ENCODE results near the gene SMKR1.
"Not testable (repeated sequence)": the region's sequence is repeated elsewhere in the genome, so short reads cannot be mapped to it uniquely, and the experiment has no call there.

Gene SMKR1

GRCh38 chr7:129512192-129512591 is 9.9 kb downstream of the SMKR1 start:
- Histone ChIP-seq H3K27ac (ENCODE audit: low read length) (no peak overlapping the region), H3K4me3 (ENCODE audit: low read depth in 1 of 2, low read length in 2 of 2) (no peak overlapping the region), H3K4me1 (ENCODE audit: control insufficient read depth in 1 of 2, insufficient read depth in 2 of 2, low read length in 2 of 2) (no peaks in the 10 kb centered on the region), H3K27me3 (ENCODE audit: low read depth, low read length) (no peaks in the 10 kb centered on the region), H3K9me3 (ENCODE audit: control insufficient read depth in 1 of 2, low read length in 2 of 2) (no peaks in the 10 kb centered on the region), H3K36me3 (ENCODE audit: control insufficient read depth in 1 of 2, insufficient read depth in 2 of 2, low read length in 2 of 2) (no peaks in the 10 kb centered on the region)

DNA sequence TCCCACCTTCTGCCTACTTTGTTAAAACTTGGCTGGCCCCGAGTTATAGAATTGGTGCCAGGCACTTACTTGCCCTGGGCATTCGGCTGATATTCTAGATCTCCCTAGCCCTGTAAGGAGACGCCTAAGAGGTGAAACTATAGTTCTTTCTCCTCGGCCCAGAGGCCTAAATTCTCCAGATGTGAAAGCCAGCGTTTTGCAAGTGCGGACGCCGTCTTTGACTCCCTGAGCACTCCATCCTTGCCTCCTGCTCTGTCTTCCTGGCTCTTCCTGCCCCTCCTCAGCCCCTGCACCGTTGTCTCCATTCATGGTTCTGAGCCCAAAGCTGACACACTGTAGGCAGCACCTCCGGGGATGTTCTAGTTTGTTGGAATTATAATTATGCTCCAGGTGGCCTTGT is 11.2 kb downstream of the SMKR1 start:
- H3K4me1 ChIP-seq (ENCODE audit: control insufficient read depth in 1 of 2, insufficient read depth in 2 of 2, low read length in 2 of 2), result no peaks in the 10 kb centered on the region
- H3K36me3 ChIP-seq (ENCODE audit: control insufficient read depth in 1 of 2, insufficient read depth in 2 of 2, low read length in 2 of 2), result no peaks in the 10 kb centered on the region
- H3K4me3 ChIP-seq (ENCODE audit: low read depth in 1 of 2, low read length in 2 of 2), result no peak overlapping the region
- H3K27ac ChIP-seq (ENCODE audit: low read length), result no peak overlapping the region
- H3K9me3 ChIP-seq (ENCODE audit: control insufficient read depth in 1 of 2, low read length in 2 of 2), result no peaks in the 10 kb centered on the region
- no peaks in the 10 kb centered on the region for H3K27me3 ChIP-seq (ENCODE audit: low read depth, low read length)

- no peak overlapping the region for H3K4me3 ChIP-seq (ENCODE audit: low read depth in 1 of 2, low read length in 2 of 2)
- H3K4me1 ChIP-seq (ENCODE audit: control insufficient read depth in 1 of 2, insufficient read depth in 2 of 2, low read length in 2 of 2), result no peaks in the 10 kb centered on the region
- no peaks in the 10 kb centered on the region for H3K36me3 ChIP-seq (ENCODE audit: control insufficient read depth in 1 of 2, insufficient read depth in 2 of 2, low read length in 2 of 2)
- no peak overlapping the region for H3K27ac ChIP-seq (ENCODE audit: low read length)
- no peaks in the 10 kb centered on the region for H3K27me3 ChIP-seq (ENCODE audit: low read depth, low read length)
- H3K9me3 ChIP-seq (ENCODE audit: control insufficient read depth in 1 of 2, low read length in 2 of 2), result no peaks in the 10 kb centered on the region
Observed at GRCh38 chr7:129514683-129515082, 12.4 kb downstream of the SMKR1 start.

- Histone ChIP-seq H3K36me3 (ENCODE audit: control insufficient read depth in 1 of 2, insufficient read depth in 2 of 2, low read length in 2 of 2) (no peaks in the 10 kb centered on the region), H3K9me3 (ENCODE audit: control insufficient read depth in 1 of 2, low read length in 2 of 2) (no peaks in the 10 kb centered on the region), H3K27me3 (ENCODE audit: low read depth, low read length) (no peaks in the 10 kb centered on the region), H3K4me1 (ENCODE audit: control insufficient read depth in 1 of 2, insufficient read depth in 2 of 2, low read length in 2 of 2) (no peaks in the 10 kb centered on the region), H3K4me3 (ENCODE audit: low read depth in 1 of 2, low read length in 2 of 2) (no peak overlapping the region), H3K27ac (ENCODE audit: low read length) (no peak overlapping the region)
Observed at GRCh38 chr7:129515381-129515780, 13.1 kb downstream of the SMKR1 start.

GRCh38 chr7:129517931-129518330 is 15.6 kb downstream of the SMKR1 start:
- Histone ChIP-seq H3K36me3 (ENCODE audit: control insufficient read depth in 1 of 2, insufficient read depth in 2 of 2, low read length in 2 of 2) (no peaks in the 10 kb centered on the region), H3K9me3 (ENCODE audit: control insufficient read depth in 1 of 2, low read length in 2 of 2) (no peaks in the 10 kb centered on the region), H3K27me3 (ENCODE audit: low read depth, low read length) (no peaks in the 10 kb centered on the region), H3K4me3 (ENCODE audit: low read depth in 1 of 2, low read length in 2 of 2) (no peak overlapping the region), H3K27ac (ENCODE audit: low read length) (no peak overlapping the region), H3K4me1 (ENCODE audit: control insufficient read depth in 1 of 2, insufficient read depth in 2 of 2, low read length in 2 of 2) (no peaks in the 10 kb centered on the region)

GRCh38 chr7:129519464-129519863 is 17.1 kb downstream of the SMKR1 start:
- no peaks in the 10 kb centered on the region for H3K27me3 ChIP-seq (ENCODE audit: low read depth, low read length)
- H3K9me3 ChIP-seq (ENCODE audit: control insufficient read depth in 1 of 2, low read length in 2 of 2), result no peaks in the 10 kb centered on the region
- H3K4me1 ChIP-seq (ENCODE audit: control insufficient read depth in 1 of 2, insufficient read depth in 2 of 2, low read length in 2 of 2), result no peaks in the 10 kb centered on the region
- no peaks in the 10 kb centered on the region for H3K36me3 ChIP-seq (ENCODE audit: control insufficient read depth in 1 of 2, insufficient read depth in 2 of 2, low read length in 2 of 2)
- no peak overlapping the region for H3K4me3 ChIP-seq (ENCODE audit: low read depth in 1 of 2, low read length in 2 of 2)
- no peak overlapping the region for H3K27ac ChIP-seq (ENCODE audit: low read length)

DNA sequence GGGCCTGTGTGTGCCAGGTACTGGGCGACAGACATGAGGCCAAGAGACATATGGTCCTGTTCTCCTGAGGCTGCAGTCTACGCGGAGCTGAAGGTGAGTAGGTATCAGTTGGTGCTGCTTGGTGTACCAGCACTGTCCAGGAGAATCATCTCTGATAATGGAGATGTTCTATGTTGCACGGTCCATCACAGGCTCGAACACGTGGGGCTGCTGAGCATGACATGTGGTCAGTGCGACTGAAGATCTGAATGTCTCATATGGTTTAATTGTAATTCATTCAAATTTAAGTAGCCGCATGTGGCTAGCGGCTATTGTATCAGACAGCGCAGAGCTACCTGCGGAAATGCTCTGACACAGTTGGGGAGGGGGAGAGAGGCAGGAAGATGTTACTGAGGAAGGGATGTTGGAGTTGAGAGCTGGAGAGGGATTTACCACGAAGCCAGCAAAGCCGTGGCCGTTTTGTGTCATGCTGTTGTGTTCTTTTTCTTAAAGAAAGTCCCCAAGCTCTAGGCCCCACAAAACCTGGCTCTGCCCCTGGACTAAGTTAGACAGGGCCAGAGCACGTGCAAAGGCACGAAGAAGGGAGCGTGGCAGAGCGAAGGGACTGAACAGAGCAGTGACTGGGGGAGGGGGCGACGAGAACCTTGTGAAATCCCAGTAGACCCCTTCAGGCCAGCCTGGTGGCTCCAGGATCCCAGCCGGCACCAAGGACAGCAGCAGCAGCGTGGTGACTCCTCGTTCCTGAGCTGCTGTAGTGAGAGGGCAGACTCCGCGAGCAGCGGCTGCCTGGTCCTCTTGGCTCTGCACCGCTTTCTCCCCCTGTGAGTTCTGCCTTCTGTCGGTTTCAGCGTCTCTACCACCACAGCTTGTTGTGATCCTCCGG is 20.0 kb downstream of the SMKR1 start:
- H3K9me3 ChIP-seq (ENCODE audit: control insufficient read depth in 1 of 2, low read length in 2 of 2), result no peaks in the 10 kb centered on the region
- no peak overlapping the region for H3K4me3 ChIP-seq (ENCODE audit: low read depth in 1 of 2, low read length in 2 of 2)
- no peaks in the 10 kb centered on the region for H3K4me1 ChIP-seq (ENCODE audit: control insufficient read depth in 1 of 2, insufficient read depth in 2 of 2, low read length in 2 of 2)
- no peak overlapping the region for H3K27ac ChIP-seq (ENCODE audit: low read length)
- no peaks in the 10 kb centered on the region for H3K27me3 ChIP-seq (ENCODE audit: low read depth, low read length)
- H3K36me3 ChIP-seq (ENCODE audit: control insufficient read depth in 1 of 2, insufficient read depth in 2 of 2, low read length in 2 of 2), result no peaks in the 10 kb centered on the region

- no peak overlapping the region for H3K4me3 ChIP-seq (ENCODE audit: low read depth in 1 of 2, low read length in 2 of 2)
- no peaks in the 10 kb centered on the region for H3K9me3 ChIP-seq (ENCODE audit: control insufficient read depth in 1 of 2, low read length in 2 of 2)
- H3K36me3 ChIP-seq (ENCODE audit: control insufficient read depth in 1 of 2, insufficient read depth in 2 of 2, low read length in 2 of 2), result no peaks in the 10 kb centered on the region
- no peaks in the 10 kb centered on the region for H3K4me1 ChIP-seq (ENCODE audit: control insufficient read depth in 1 of 2, insufficient read depth in 2 of 2, low read length in 2 of 2)
- H3K27ac ChIP-seq (ENCODE audit: low read length), result no peak overlapping the region
- no peaks in the 10 kb centered on the region for H3K27me3 ChIP-seq (ENCODE audit: low read depth, low read length)
Observed at GRCh38 chr7:129522971-129523340, 20.6 kb downstream of the SMKR1 start.

GRCh38 chr7:129523924-129524323 is 21.6 kb downstream of the SMKR1 start:
- Histone ChIP-seq H3K9me3 (ENCODE audit: control insufficient read depth in 1 of 2, low read length in 2 of 2) (no peaks in the 10 kb centered on the region), H3K4me3 (ENCODE audit: low read depth in 1 of 2, low read length in 2 of 2) (no peak overlapping the region), H3K27ac (ENCODE audit: low read length) (no peak overlapping the region), H3K27me3 (ENCODE audit: low read depth, low read length) (no peaks in the 10 kb centered on the region), H3K36me3 (ENCODE audit: control insufficient read depth in 1 of 2, insufficient read depth in 2 of 2, low read length in 2 of 2) (no peaks in the 10 kb centered on the region), H3K4me1 (ENCODE audit: control insufficient read depth in 1 of 2, insufficient read depth in 2 of 2, low read length in 2 of 2) (no peaks in the 10 kb centered on the region)

DNA sequence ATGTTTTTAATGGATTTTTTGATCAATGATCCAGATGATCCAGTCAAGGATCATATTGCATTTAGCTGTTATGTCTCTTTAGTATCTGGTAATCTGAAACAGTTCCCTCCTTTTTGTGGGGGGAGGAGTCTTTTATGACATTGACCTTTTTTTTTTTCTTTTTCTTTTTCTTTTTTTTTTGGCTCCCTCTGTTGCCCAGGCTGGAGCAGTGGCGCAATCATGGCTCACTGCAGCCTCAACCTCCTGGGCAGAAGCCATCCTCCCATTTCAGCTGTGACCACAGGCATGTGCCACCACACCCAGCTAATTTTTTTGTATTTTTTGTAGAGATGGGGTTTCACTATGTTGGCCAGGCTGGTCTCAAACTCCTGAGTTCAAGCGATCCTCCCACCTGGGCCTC is 22.1 kb downstream of the SMKR1 start:
- not testable (repeated sequence) for H3K27me3 ChIP-seq (ENCODE audit: low read depth, low read length); H3K27ac ChIP-seq (ENCODE audit: low read length); H3K4me3 ChIP-seq (ENCODE audit: low read depth in 1 of 2, low read length in 2 of 2)

GRCh38 chr7:129525225-129525862 is 23.0 kb downstream of the SMKR1 start:
- Histone ChIP-seq H3K9me3 (ENCODE audit: control insufficient read depth in 1 of 2, low read length in 2 of 2) (no peaks in the 10 kb centered on the region), H3K27me3 (ENCODE audit: low read depth, low read length) (no peaks in the 10 kb centered on the region), H3K36me3 (ENCODE audit: control insufficient read depth in 1 of 2, insufficient read depth in 2 of 2, low read length in 2 of 2) (no peaks in the 10 kb centered on the region)

More for the DNA sequence above, 22.1 kb downstream of the SMKR1 start:
- H3K4me1 ChIP-seq (ENCODE audit: control insufficient read depth in 1 of 2, insufficient read depth in 2 of 2, low read length in 2 of 2); H3K9me3 ChIP-seq (ENCODE audit: control insufficient read depth in 1 of 2, low read length in 2 of 2); H3K36me3 ChIP-seq (ENCODE audit: control insufficient read depth in 1 of 2, insufficient read depth in 2 of 2, low read length in 2 of 2): not testable (repeated sequence)

More at GRCh38 chr7:129525225-129525862, 23.0 kb downstream of the SMKR1 start:
- Histone ChIP-seq H3K4me1 (ENCODE audit: control insufficient read depth in 1 of 2, insufficient read depth in 2 of 2, low read length in 2 of 2) (no peaks in the 10 kb centered on the region), H3K27ac (ENCODE audit: low read length) (no peak overlapping the region), H3K4me3 (ENCODE audit: low read depth in 1 of 2, low read length in 2 of 2) (no peak overlapping the region)
